Measurements from ENCODE around the gene GATA5. TPM values are rescaled to one million over a fixed set of nuclear protein-coding genes. Genes with fewer than 3 reads are reported as not detected.
A peak's percentile ranks its signal among the peaks of the same experiment; 100 is the strongest.

The GATA5 gene
- total RNA-seq, 2 donors from 2014 or later, result 2.5 to 6.7 TPM

GRCh38 chr20:62508641-62509051 is 32.9 kb upstream of the GATA5 start:
- H3K4me3 ChIP-seq (ENCODE audit: low read length), result no peak overlapping the region

GRCh38 chr20:62507991-62508640 is 32.3 kb upstream of the GATA5 start:
- H3K4me1 ChIP-seq (ENCODE audit: control insufficient read depth, insufficient read depth, low read length), result peaks cover 7% of the 10 kb centered on the region

More at GRCh38 chr20:62508641-62509051, 32.9 kb upstream of the GATA5 start:
- Mint-ChIP-seq H3K4me1 (no peaks in the 10 kb centered on the region), H3K9me3 (no peaks in the 10 kb centered on the region), H3K36me3 (ENCODE audit: low read depth) (no peaks in the 10 kb centered on the region), H3K4me3 (no peak overlapping the region), H3K27me3 (ENCODE audit: insufficient read depth) (no peaks in the 10 kb centered on the region), H3K27ac (no peak overlapping the region)
- Histone ChIP-seq H3K9ac (ENCODE audit: extremely low read depth, low read length, poor library complexity, severe bottlenecking) (no peak overlapping the region), H3K27ac (ENCODE audit: low read depth, low read length) (no peak overlapping the region), H3K4me1 (ENCODE audit: control insufficient read depth, insufficient read depth, low read length) (peaks cover 2% of the 10 kb centered on the region), H3K27me3 (ENCODE audit: control insufficient read depth, insufficient read depth, low read length, poor library complexity, severe bottlenecking) (no peaks in the 10 kb centered on the region), H3K36me3 (ENCODE audit: control insufficient read depth, insufficient read depth, low read length) (no peaks in the 10 kb centered on the region), H3K9me3 (ENCODE audit: control insufficient read depth, low read length) (no peaks in the 10 kb centered on the region)
- 95 to 98% methylated on average over 5 to 6 of the region's 6 CpGs for WGBS, 2 experiments (ENCODE audit: insufficient coverage in 1 of 2, insufficient read length in 1 of 2)
- no peak for DNase-seq
- TF ChIP-seq, protein P1, sequence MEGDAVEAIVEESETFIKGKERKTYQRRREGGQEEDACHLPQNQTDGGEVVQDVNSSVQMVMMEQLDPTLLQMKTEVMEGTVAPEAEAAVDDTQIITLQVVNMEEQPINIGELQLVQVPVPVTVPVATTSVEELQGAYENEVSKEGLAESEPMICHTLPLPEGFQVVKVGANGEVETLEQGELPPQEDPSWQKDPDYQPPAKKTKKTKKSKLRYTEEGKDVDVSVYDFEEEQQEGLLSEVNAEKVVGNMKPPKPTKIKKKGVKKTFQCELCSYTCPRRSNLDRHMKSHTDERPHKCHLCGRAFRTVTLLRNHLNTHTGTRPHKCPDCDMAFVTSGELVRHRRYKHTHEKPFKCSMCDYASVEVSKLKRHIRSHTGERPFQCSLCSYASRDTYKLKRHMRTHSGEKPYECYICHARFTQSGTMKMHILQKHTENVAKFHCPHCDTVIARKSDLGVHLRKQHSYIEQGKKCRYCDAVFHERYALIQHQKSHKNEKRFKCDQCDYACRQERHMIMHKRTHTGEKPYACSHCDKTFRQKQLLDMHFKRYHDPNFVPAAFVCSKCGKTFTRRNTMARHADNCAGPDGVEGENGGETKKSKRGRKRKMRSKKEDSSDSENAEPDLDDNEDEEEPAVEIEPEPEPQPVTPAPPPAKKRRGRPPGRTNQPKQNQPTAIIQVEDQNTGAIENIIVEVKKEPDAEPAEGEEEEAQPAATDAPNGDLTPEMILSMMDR (conservative IDR thresholded peaks at IDR 0.05), result no peak

GRCh38 chr20:62507323-62507722 is 31.5 kb upstream of the GATA5 start:
- Histone ChIP-seq H3K4me1 (ENCODE audit: control insufficient read depth, insufficient read depth, low read length) (peaks cover 9% of the 10 kb centered on the region), H3K4me3 (ENCODE audit: low read length) (no peak overlapping the region), H3K27me3 (ENCODE audit: control insufficient read depth, insufficient read depth, low read length, poor library complexity, severe bottlenecking) (no peaks in the 10 kb centered on the region), H3K36me3 (ENCODE audit: control insufficient read depth, insufficient read depth, low read length) (no peaks in the 10 kb centered on the region), H3K9ac (ENCODE audit: extremely low read depth, low read length, poor library complexity, severe bottlenecking) (no peak overlapping the region), H3K9me3 (ENCODE audit: control insufficient read depth, low read length) (no peaks in the 10 kb centered on the region), H3K27ac (ENCODE audit: low read depth, low read length) (no peak overlapping the region)
- no peak overlapping the region for H3K4me3 Mint-ChIP-seq
- DNase-seq, result no peak
- no peaks in the 10 kb centered on the region for H3K9me3 Mint-ChIP-seq
- H3K4me1 Mint-ChIP-seq, result peaks cover 7% of the 10 kb centered on the region
- H3K27ac Mint-ChIP-seq, result no peak overlapping the region
- TF ChIP-seq, protein P1 (conservative IDR thresholded peaks at IDR 0.05), result no peak
- WGBS, 2 experiments (ENCODE audit: insufficient coverage in 1 of 2, insufficient read length in 1 of 2), result 89% methylated on average over 7 of the region's 7 CpGs
- H3K36me3 Mint-ChIP-seq (ENCODE audit: low read depth), result no peaks in the 10 kb centered on the region
- no peaks in the 10 kb centered on the region for H3K27me3 Mint-ChIP-seq (ENCODE audit: insufficient read depth)

More at GRCh38 chr20:62507991-62508640, 32.3 kb upstream of the GATA5 start:
- no peaks in the 10 kb centered on the region for H3K27me3 ChIP-seq (ENCODE audit: control insufficient read depth, insufficient read depth, low read length, poor library complexity, severe bottlenecking)
- TF ChIP-seq, protein P1 (conservative IDR thresholded peaks at IDR 0.05), result no peak
- H3K4me3 ChIP-seq (ENCODE audit: low read length), result no peak overlapping the region
- Mint-ChIP-seq H3K27me3 (ENCODE audit: insufficient read depth) (no peaks in the 10 kb centered on the region), H3K27ac (no peak overlapping the region), H3K4me1 (peaks cover 5% of the 10 kb centered on the region), H3K36me3 (ENCODE audit: low read depth) (no peaks in the 10 kb centered on the region), H3K9me3 (no peaks in the 10 kb centered on the region), H3K4me3 (no peak overlapping the region)
- H3K9ac ChIP-seq (ENCODE audit: extremely low read depth, low read length, poor library complexity, severe bottlenecking), result no peak overlapping the region
- DNase-seq, result no peak
- peak overlapping the region; percentile 32 for H3K27ac ChIP-seq (ENCODE audit: low read depth, low read length)
- WGBS, 2 experiments (ENCODE audit: insufficient coverage in 1 of 2, insufficient read length in 1 of 2), result 85 to 91% methylated on average over 13 to 22 of the region's 22 CpGs
- H3K9me3 ChIP-seq (ENCODE audit: control insufficient read depth, low read length), result no peaks in the 10 kb centered on the region
- H3K36me3 ChIP-seq (ENCODE audit: control insufficient read depth, insufficient read depth, low read length), result no peaks in the 10 kb centered on the region
